Raji (cell line): ENCODE results near the gene SLC30A5.

Experiments used
- POLR2A ChIP-seq: IDR thresholded peaks from 2 replicates; pipeline ENCODE4 v1.6.1; 2011; ENCODE audit warnings: low read depth, low read length, control low read depth; ENCODE audit not compliant: insufficient read depth

SLC30A5 gene

GRCh38 chr5:69090158-69090557, 3.7 kb upstream of the SLC30A5 start:
- TF ChIP-seq POLR2A = no peak

DNA sequence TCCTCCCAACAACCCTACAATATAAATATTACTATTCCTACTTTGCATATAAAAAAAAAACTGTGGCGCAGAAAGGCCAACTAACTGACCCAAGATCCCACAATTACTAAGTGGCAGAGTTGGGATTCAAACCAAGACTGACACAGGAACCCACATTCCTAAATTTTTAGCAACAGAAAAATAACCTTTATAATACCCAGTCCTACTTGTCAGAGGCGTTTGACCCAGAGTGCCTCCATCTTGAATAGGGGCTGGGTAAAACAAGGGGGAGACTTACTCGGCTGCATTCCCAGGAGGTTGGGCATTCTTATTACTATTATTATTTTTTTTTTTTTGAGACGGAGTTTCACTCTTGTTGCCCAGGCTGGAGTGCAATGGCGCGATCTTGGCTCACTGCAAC, 2.0 kb upstream of the SLC30A5 start:
- no peak for TF ChIP-seq POLR2A

DNA sequence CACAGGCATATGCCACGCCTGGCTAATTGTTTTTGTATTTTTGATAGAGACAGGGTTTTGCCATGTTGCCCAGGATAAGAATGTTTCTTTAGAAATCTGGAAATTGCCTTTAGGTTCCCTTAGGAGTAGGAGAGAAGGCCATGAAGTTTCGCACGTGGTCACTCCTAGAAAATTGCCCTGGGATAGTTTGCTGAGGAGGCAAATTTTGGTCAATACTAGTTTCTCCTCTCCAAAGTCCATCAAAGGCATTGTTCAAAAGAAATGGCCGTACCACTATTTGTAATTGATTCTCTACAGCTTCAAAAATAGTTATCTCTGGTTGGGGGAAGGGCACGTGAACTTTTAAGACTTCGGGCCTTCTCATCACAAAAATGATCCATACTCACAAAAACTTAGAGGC, 845 bp upstream of the SLC30A5 start:
- TF ChIP-seq POLR2A = no peak

DNA sequence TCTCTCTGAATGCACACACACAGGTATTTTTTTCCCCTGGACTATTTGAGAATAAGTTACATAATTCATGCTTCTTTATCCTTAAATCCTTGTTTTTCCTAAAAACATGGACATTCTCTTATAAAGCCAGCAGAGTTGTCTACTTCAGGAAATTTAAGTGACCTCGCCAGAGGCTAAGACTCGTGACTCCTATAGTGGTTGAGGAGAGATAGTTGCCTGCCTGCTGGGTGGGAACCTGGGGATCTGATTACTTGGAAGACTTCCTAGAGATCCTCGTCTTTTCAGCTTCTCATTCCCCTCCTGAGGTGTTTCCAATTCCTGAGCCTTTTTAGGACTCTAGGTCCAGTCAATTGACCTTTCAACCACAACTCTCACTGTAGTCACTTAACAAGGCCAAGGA, 5.5 kb downstream of the SLC30A5 start:
- no peak for TF ChIP-seq POLR2A

- TF ChIP-seq POLR2A = no peak
These were observed 9.7 kb downstream of the SLC30A5 start for GRCh38 chr5:69103521-69103920.

GRCh38 chr5:69105996-69106906, 12.4 kb downstream of the SLC30A5 start:
- no peak for TF ChIP-seq POLR2A

DNA sequence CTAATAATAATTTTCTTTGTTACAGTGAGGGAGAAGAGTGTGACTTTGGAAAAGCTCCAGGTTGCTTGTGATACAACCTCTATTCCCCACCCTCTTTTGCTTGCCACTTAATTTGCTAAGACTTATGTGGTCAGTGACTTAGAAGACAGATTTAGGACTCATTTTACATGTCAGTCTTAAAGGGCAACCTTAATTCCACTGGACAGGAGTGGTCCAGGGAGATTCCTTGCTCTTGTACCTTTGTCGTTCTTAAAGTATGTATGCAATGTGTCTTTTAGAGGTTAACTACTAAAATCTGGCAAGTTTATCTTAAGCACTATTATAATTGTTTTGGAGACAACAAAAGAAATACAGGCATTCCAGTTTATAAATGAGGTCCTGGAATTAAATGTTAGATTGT, 20.0 kb downstream of the SLC30A5 start:
- no peak for TF ChIP-seq POLR2A

- no peak for TF ChIP-seq POLR2A
These were observed 21.7 kb downstream of the SLC30A5 start for GRCh38 chr5:69115526-69115925.

DNA sequence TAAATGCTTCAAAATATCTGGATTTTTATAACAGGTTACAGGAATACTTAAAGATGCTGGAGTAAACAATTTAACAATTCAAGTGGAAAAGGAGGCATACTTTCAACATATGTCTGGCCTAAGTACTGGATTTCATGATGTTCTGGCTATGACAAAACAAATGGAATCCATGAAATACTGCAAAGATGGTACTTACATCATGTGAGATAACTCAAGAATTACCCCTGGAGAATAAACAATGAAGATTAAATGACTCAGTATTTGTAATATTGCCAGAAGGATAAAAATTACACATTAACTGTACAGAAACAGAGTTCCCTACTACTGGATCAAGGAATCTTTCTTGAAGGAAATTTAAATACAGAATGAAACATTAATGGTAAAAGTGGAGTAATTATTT, 35.6 kb downstream of the SLC30A5 start:
- TF ChIP-seq POLR2A = no peak

GRCh38 chr5:69130241-69130640, 36.4 kb downstream of the SLC30A5 start:
- no peak for TF ChIP-seq POLR2A

DNA sequence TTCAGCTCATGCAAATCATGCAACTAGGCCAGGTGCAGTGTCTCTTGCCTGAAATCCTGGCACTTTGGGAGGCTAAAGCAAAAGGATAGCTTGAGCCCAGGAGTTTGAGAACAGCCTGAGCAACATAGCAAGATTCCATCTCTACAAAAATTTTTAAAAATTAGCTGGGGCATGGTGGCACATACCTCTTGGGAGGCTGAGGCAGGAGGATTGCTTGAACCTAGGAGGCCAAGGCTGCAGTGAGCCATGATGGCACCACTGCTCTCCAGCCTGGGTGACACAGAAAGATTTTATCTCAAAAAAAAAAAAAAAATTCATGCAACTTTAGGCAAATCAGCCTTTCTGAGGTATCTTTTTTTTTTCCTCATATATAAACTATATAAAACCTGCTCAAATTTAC, 37.5 kb downstream of the SLC30A5 start:
- TF ChIP-seq POLR2A = no peak

- TF ChIP-seq POLR2A = no peak
These were observed 40.3 kb downstream of the SLC30A5 start for GRCh38 chr5:69134126-69134525.

DNA sequence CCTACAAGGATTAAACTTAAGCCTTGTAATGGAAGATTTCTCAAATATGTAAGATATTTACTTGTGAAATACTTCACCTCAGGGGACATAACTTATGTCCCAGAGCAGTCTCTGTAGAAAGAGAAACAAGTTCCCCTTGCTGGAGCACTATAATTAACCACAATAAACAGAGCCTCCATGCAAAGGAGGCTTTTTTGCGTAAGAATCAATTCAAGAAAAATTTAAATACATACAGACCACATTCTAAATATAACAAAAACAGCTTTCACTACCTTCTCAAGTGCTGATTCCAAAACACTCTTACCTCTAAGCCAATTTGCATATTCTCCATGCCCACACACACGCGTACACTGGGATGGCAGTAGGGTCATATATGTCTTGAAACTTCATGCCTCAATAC, 42.5 kb downstream of the SLC30A5 start:
- TF ChIP-seq POLR2A = no peak

DNA sequence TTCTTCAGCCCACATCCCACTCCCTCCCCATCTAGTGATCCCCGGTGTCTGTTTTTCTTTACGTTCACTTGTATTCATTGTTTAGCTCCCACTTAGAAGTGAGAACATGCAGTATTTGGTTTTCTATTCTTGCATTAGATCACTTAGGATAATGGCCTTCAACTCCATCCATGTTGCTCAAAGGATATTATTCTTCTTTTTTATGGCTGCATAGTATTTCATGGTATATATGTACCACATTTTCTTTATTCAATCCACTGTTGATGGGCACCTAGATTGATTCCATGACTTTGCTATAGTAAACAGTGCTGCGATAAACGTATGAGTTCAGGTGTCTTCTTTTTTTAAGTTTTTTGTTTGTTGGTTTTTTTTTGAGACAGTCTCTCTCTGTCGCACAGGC, 44.0 kb downstream of the SLC30A5 start:
- no peak for TF ChIP-seq POLR2A

- TF ChIP-seq POLR2A = no peak
These were observed 45.0 kb downstream of the SLC30A5 start for GRCh38 chr5:69138766-69139165.

- TF ChIP-seq POLR2A = no peak
These were observed 47.0 kb downstream of the SLC30A5 start for GRCh38 chr5:69140827-69141226.
